Measurements from ENCODE around the gene ZC3H4.
A peak's percentile ranks its signal among the peaks of the same experiment; 100 is the strongest.
"Not testable (repeated sequence)": the region's sequence is repeated elsewhere in the genome, so short reads cannot be mapped to it uniquely, and the experiment has no call there.

ZC3H4 gene

DNA sequence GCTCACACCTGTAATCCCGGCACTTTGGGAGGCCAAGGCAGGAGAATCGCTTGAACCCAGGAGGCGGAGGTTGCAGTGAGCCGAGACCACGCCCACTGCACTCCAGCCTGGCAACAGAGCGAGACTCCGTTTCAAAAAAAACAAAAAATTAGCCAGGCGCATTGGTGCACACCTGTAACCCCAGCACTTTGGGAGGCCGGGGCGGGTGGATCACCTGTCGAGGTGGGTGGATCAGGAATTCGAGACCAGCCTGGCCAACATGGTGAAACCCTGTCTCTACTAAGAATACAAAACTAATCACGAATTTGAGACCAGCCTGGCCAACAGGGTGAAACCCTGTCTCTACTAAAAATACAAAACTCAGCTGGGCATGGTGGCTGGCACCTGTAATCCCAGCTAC lies 35.2 kb downstream of the ZC3H4 start:
- not testable (repeated sequence) for DNase-seq

GRCh38 chr19:47075941-47076340 lies 37.6 kb downstream of the ZC3H4 start:
- DNase-seq = no peak

- DNase-seq = no peak
These were observed 38.3 kb downstream of the ZC3H4 start for GRCh38 chr19:47075179-47075810.

GRCh38 chr19:47074621-47075020 lies 39.0 kb downstream of the ZC3H4 start:
- DNase-seq = no peak

GRCh38 chr19:47073574-47073973 lies 40.0 kb downstream of the ZC3H4 start:
- no peak for DNase-seq

- no peak for DNase-seq
These were observed 41.3 kb downstream of the ZC3H4 start for GRCh38 chr19:47072323-47072722.

DNA sequence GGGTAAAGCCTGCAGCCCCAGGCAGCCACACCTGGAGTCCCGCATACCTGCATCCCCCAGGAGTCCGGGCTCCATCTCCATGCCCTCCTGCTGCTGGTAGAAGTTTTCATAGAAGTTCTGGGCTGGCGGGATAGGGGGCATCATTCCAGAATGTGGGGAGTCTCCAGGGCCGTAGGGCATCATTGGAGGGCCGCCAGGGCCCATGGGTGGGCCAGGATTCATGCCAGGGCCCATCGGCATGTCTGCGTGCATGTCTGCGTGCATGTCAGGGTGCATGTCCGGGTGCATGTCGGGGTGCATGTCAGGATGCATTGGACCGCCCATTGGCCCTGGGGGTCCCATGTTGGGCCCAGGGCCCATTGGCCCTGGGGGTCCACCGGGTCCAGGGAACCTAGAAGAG lies 41.8 kb downstream of the ZC3H4 start:
- no peak for DNase-seq

- no peak for DNase-seq
These were observed 42.8 kb downstream of the ZC3H4 start for GRCh38 chr19:47070756-47071155.

DNA sequence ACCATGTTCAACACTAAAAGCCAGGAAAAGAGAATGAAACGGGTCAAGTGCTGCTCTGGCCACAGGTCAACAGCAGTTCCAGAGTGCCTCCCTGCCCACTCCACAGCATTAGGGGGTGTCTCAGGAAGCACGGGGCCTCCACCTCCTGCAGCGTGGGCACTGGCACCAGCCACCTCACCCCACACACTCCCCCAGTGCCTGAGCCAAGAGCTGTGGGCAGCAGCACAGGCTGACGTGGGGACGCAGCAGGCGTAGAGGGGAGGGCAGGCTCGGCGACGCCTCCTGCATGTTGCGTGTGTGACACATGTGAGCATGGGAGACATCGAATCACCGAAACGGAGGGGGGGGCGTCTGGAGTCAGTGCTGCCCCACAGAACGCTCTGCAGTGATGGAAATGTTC lies 43.8 kb downstream of the ZC3H4 start:
- DNase-seq = no peak

GRCh38 chr19:47068876-47069406 lies 44.6 kb downstream of the ZC3H4 start:
- DNase-seq = no peak

GRCh38 chr19:47068246-47068645 lies 45.3 kb downstream of the ZC3H4 start:
- no peak for DNase-seq

- no peak for DNase-seq
These were observed 46.2 kb downstream of the ZC3H4 start for GRCh38 chr19:47067215-47067847.

DNA sequence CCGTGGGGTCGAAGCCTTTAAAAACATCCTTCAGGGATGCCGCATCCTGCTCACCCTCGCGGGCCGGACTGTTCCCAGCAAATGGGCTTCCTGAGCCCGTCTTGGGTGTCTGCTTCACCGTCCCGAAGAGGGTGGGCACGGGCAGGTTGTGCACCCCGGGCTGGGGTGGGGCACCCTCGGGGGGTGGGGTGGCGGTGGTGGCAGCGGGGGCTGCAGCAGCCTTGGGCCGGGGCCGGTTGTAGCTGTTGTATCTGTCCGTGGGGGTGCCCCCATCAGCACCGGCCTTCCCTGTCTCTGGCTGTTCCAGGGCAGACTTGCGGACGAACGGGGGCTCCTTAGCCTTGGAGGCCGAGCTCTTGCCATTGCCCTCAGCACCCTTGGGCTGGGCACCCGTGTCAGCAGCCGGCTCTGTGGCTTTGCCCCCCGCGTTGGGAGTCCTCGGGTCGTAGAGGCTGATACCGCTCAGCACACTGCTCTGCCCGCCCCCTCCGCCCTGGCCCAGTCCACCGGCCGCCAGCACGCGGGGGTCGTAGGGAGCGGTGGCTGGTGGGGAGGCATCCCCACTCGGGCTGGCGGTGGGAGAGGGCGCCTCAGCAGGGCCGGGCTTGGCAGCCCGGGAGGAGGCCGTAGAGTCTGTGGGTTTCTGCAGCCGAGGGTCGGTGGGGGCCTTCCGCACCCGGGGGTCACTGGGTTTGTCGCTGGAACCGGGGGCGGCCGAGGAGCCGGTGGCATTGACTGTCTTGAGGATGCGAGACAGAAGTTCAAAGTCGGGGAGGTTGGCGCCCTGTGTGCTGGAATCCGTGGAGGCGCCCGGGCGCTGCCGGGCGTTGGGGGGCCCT lies 47.0 kb downstream of the ZC3H4 start:
- DNase-seq = no peak

DNA sequence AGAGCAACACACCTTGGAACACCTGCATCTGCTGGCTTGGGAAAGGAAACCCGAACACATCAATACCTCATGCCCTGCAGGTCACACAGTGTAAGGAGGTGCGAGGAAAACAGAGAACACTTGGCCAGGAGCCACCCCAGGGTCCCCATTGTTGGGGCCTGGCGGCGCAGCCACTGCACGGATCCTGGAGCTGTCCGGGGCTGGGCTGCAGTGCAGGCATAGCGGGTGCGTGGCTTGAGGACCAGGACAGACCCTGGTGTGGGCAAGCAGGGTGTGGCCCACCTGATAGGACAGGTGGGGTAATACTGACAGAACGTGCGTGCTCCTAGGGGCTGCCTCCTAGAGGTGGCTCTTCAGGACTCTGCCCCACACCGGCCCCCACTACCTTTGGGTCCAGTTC lies 48.3 kb downstream of the ZC3H4 start:
- DNase-seq = no peak

DNA sequence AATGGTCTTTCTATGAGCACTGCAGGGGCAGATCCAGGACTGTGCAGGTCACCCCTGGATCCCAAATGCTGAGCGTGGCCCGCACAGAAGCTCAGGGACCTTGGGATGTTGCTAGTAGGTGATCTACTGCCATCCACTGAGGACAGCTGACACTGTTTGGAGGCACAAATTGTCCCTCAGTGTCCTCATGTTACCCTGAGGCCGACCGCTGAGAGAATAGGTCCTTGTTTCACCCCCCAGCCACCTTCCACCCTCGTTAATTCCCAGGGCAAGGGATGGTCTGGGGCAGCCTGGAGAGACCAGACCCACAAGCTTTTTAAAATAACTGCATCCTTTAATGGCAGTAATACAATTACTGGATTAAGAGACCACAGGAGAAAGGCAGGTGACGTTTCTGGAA lies 49.7 kb downstream of the ZC3H4 start:
- no peak for DNase-seq

GRCh38 chr19:47058621-47059022 lies 55.0 kb downstream of the ZC3H4 start:
- no peak for DNase-seq

DNA sequence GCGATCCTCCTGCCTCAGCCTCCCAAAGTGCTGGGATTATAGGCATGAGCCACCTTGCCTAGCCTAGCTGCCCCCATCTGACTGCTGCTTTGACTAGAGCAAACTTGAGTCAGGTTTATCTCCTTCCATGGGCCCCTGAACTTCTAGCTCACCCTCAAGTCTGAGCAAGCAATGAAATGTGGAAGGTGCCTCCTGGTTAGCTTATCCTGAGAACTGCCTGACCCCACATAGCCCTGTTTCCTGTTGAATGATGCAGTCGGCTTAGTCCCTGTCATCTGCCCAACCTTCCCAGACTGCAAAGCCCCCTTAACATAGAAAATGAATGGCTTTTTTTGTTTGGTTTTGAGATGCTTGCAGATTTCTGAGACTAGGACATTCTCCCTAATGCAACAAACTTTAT lies 56.2 kb downstream of the ZC3H4 start:
- no peak for DNase-seq

DNA sequence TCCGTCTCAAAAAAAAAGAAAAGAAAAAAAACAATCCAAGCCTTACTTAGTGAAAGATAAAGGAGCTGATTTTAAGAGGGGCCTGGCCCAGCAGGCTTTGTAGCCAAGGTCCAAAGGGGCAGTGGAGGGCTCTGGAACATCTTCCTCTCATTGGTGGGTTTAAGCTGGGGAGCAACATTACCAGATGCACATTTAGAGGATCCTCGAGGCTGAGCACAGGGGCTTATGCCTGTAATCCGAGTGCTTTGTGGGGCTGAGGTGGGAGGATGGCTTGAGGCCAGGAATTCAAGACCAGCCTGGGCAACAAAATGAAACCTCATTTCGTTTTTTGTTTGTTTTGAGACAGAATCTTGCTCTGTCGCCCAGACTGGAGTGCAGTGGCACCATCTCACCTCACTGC lies 57.2 kb downstream of the ZC3H4 start:
- no peak for DNase-seq

DNA sequence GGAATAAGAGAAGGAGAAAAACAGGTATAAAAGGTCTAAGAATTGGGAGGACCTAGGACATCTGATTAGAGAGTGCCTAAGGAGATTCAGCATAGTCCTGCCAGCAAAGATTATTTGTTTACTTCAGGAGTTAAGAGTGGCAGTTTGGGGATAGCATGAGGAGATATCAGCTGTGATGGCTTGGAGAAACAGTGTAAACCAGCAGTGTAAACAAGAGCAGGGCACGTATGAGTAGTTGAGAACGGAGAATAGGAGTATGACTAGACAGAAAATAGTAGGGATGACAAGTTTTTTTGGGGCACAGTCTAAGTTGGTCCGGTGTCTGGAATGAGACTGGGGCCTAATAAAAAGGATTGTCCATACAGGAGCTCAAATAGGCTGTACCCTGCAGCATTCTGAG lies 63.0 kb downstream of the ZC3H4 start:
- DNase-seq = not testable (repeated sequence)

GRCh38 chr19:47049307-47049700 lies 64.3 kb downstream of the ZC3H4 start:
- no peak for DNase-seq

- peak; percentile 91 for DNase-seq
These were observed 65.7 kb downstream of the ZC3H4 start for GRCh38 chr19:47047763-47048405.

GRCh38 chr19:47047272-47047762 lies 66.3 kb downstream of the ZC3H4 start:
- DNase-seq = no peak

DNA sequence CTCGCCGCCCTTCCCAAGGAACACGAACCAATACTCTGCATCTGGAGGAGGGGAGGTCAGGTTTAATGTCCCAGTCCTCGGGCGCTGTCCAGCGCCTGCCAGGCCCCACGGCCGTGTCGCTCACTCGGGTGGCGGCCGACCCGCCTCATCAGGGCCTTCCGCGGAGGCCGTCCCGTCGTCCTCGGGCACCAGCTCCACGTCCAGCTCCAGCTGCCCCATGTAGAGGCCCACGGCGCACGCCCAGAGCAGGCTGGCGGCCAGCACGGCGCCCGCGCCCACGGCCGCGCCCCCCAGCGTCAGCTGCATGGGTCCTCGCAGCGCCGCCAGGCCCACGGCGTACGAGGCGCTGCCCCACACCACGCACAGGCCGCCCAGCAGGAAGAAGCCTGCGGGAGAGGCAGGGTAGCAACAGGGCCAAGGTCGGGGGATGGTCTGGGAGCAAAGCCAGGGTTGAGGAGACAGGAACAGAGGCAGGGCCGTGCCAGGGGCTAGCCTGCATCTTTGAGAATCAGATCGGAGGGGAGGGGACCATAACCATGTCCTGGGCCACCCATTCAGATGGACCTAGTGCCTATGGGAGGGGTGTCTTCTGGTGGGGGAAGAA lies 67.6 kb downstream of the ZC3H4 start:
- no peak for DNase-seq
